Right atrium auricular region (tissue), 2 donors: ENCODE data around the gene AGXT. TPM values are rescaled to one million over a fixed set of nuclear protein-coding genes. Genes with fewer than 3 reads are reported as not detected.

Source experiments
- DNase-seq: peaks from one replicate; pipeline ENCODE4 v3.0.0-alpha.2; 2019; ENCODE audit warnings: low spot score
- H3K27ac ChIP-seq, 2 donors: fragments of 200-600 bp; sonication (generic); 1 replicate in 1 of 2; 2 replicates in 1 of 2; pipeline ENCODE4 v1.5.1; 2016 to 2019
- H3K27me3 ChIP-seq, 2 donors: fragments of 200-600 bp; sonication (generic); one replicate each; pipeline versions ENCODE4 v1.5.1 to v1.6.0; 2017 to 2019
- H3K36me3 ChIP-seq: fragments of 200-600 bp; sonication (generic); one replicate; pipeline ENCODE4 v1.5.1; 2016
- H3K4me1 ChIP-seq, 2 donors: fragments of 200-600 bp; sonication (generic); one replicate each; pipeline versions ENCODE4 v1.5.1 to v1.6.0; 2017 to 2019
- H3K4me3 ChIP-seq, 2 donors: fragments of 200-600 bp; sonication (generic); 1 replicate in 1 of 2; 2 replicates in 1 of 2; pipeline ENCODE4 v1.5.1; 2017 to 2019; ENCODE audit warnings: mild to moderate bottlenecking in 1 of 2, moderate library complexity in 1 of 2
- H3K9me3 ChIP-seq, 2 donors: fragments of 200-600 bp; sonication (generic); one replicate each; pipeline ENCODE4 v1.5.1; 2019
- CTCF ChIP-seq, 2 donors: fragments of 200-600 bp; sonication (generic); IDR thresholded peaks; one replicate each; pipeline ENCODE4 v1.5.1; 2019; ENCODE audit warnings: antibody characterized with exemption in 2 of 2
- total RNA-seq, 2 donors: library from RNA; depleted of rRNA; stranded (reverse); fragments of >200 nt; gene quantifications; one replicate each; pipeline ENCODE4 v1.1.0, GENCODE V29; 2016

Gene AGXT
- total RNA-seq, 2 donors from 2014 or later: not detected

GRCh38 chr2:240874715-240875227, 6.1 kb downstream of the AGXT start:
- H3K4me3 ChIP-seq: no peak overlapping the region
- no peak for DNase-seq
- no peaks in the 10 kb centered on the region for H3K4me1 ChIP-seq
- no peak for TF ChIP-seq CTCF (IDR thresholded peaks at IDR 0.05)
- H3K36me3 ChIP-seq: no peaks in the 10 kb centered on the region
- no peaks in the 10 kb centered on the region for H3K9me3 ChIP-seq
- no peaks in the 10 kb centered on the region for H3K27me3 ChIP-seq
- no peak overlapping the region for H3K27ac ChIP-seq

- H3K27me3 ChIP-seq: no peaks in the 10 kb centered on the region
- H3K27ac ChIP-seq: no peak overlapping the region
- H3K4me1 ChIP-seq: no peaks in the 10 kb centered on the region
- no peaks in the 10 kb centered on the region for H3K36me3 ChIP-seq
- TF ChIP-seq CTCF (IDR thresholded peaks at IDR 0.05): no peak
- no peak overlapping the region for H3K4me3 ChIP-seq
- H3K9me3 ChIP-seq: no peaks in the 10 kb centered on the region
- no peak for DNase-seq
Observed at GRCh38 chr2:240875228-240876034, 6.8 kb downstream of the AGXT start.

GRCh38 chr2:240876035-240876474, 7.4 kb downstream of the AGXT start:
- DNase-seq: no peak
- TF ChIP-seq CTCF (IDR thresholded peaks at IDR 0.05): no peak

GRCh38 chr2:240876475-240877251, 8.0 kb downstream of the AGXT start:
- Histone ChIP-seq H3K4me1 (no peaks in the 10 kb centered on the region), H3K36me3 (no peaks in the 10 kb centered on the region), H3K27me3 (no peaks in the 10 kb centered on the region), H3K27ac (no peak overlapping the region), H3K9me3 (no peaks in the 10 kb centered on the region), H3K4me3 (no peak overlapping the region)
- DNase-seq: no peak
- no peak for TF ChIP-seq CTCF (IDR thresholded peaks at IDR 0.05)

More at GRCh38 chr2:240876035-240876474, 7.4 kb downstream of the AGXT start:
- no peaks in the 10 kb centered on the region for H3K4me1 ChIP-seq
- H3K4me3 ChIP-seq: no peak overlapping the region
- no peak overlapping the region for H3K27ac ChIP-seq
- no peaks in the 10 kb centered on the region for H3K9me3 ChIP-seq
- no peaks in the 10 kb centered on the region for H3K27me3 ChIP-seq
- no peaks in the 10 kb centered on the region for H3K36me3 ChIP-seq

- Histone ChIP-seq H3K27me3 (no peaks in the 10 kb centered on the region), H3K27ac (no peak overlapping the region), H3K4me3 (no peak overlapping the region), H3K36me3 (no peaks in the 10 kb centered on the region), H3K9me3 (no peaks in the 10 kb centered on the region), H3K4me1 (no peaks in the 10 kb centered on the region)
- no peak for TF ChIP-seq CTCF (IDR thresholded peaks at IDR 0.05)
- DNase-seq: no peak
Observed at GRCh38 chr2:240877460-240878340, 9.1 kb downstream of the AGXT start.
